K562 (cell line): ENCODE measurements around the gene POLR3GL. TPM values are rescaled to one million over a fixed set of nuclear protein-coding genes. Genes with fewer than 3 reads are reported as not detected.

ENCODE experiments used
- CBX5 ChIP-seq: IDR thresholded peaks from 2 replicates; pipeline ENCODE4 v1.6.1; 2014; ENCODE audit warnings: low read depth, borderline replicate concordance
- CLOCK ChIP-seq: fragments of 250-450 bp; sonication (Bioruptor Pico); IDR thresholded peaks from 2 replicates; pipeline ENCODE4 v1.4.0; 2020; ENCODE audit warnings: mild to moderate bottlenecking, moderate library complexity, borderline replicate concordance
- E2F8 ChIP-seq: fragments of 450-650 bp; IDR thresholded peaks from 2 replicates; pipeline ENCODE4 v1.7.1; 2018; ENCODE audit warnings: mild to moderate bottlenecking, low read depth; ENCODE audit not compliant: partially characterized antibody
- FOXP1 ChIP-seq: sonication (generic); formaldehyde crosslinking; IDR thresholded peaks from 2 replicates; pipeline ENCODE4 v1.8.0; 2022; ENCODE audit warnings: mild to moderate bottlenecking, missing genetic modification reagents
- HDGF ChIP-seq: fragments of 450-650 bp; IDR thresholded peaks from 2 replicates; pipeline ENCODE4 v1.6.1; 2016
- HNRNPL ChIP-seq: fragments of 200-400 bp; formaldehyde crosslinking; IDR thresholded peaks from 2 replicates; pipeline ENCODE4 v1.6.1; 2017; ENCODE audit warnings: low read depth, mild to moderate bottlenecking, low read length
- LEF1 ChIP-seq: fragments of 450-650 bp; IDR thresholded peaks from 2 replicates; pipeline ENCODE4 v1.6.1; 2016; ENCODE audit warnings: mild to moderate bottlenecking
- NR2C1 ChIP-seq, 2 experiments: fragments of 450-650 bp; IDR thresholded peaks; 2 replicates each; pipeline ENCODE4 v1.6.1; 2017; ENCODE audit warnings: mild to moderate bottlenecking in 2 of 2, antibody characterized with exemption in 1 of 2, inconsistent platforms in 1 of 2, missing compliant biosample characterization in 1 of 2, missing genetic modification characterization in 1 of 2
- NR2C2 ChIP-seq, 2 experiments: fragments of 200-800 bp in 1 of 2; sonication (Bioruptor generic) in 1 of 2; sonication (generic) in 1 of 2; formaldehyde crosslinking in 1 of 2; IDR thresholded peaks; 2 replicates each; pipeline versions ENCODE4 v1.6.1 to v1.8.0; 2016 to 2022; ENCODE audit warnings: mild to moderate bottlenecking in 1 of 2, missing compliant biosample characterization in 1 of 2, missing genetic modification characterization in 1 of 2, missing genetic modification reagents in 1 of 2
- POLR2G ChIP-seq: fragments of 200-400 bp; formaldehyde crosslinking; IDR thresholded peaks from 2 replicates; pipeline ENCODE4 v1.6.1; 2017; ENCODE audit warnings: low read depth, mild to moderate bottlenecking, antibody characterized with exemption, low read length, moderate library complexity
- RB1 ChIP-seq: fragments of 450-650 bp; IDR thresholded peaks from 2 replicates; pipeline ENCODE4 v1.6.1; 2017; ENCODE audit warnings: low read depth, mild to moderate bottlenecking
- RBM17 ChIP-seq: fragments of 200-400 bp; formaldehyde crosslinking; IDR thresholded peaks from 2 replicates; pipeline ENCODE4 v1.6.1; 2017; ENCODE audit warnings: low read depth, mild to moderate bottlenecking, low read length, borderline replicate concordance
- RFX7 ChIP-seq: fragments of 250-450 bp; sonication (Bioruptor Pico); IDR thresholded peaks from 2 replicates; pipeline ENCODE4 v1.5.1; 2021; ENCODE audit warnings: mild to moderate bottlenecking
- RUNX1 ChIP-seq: sonication (generic); IDR thresholded peaks from 2 replicates; pipeline ENCODE4 v1.6.1; 2016; ENCODE audit warnings: antibody characterized with exemption, low read depth
- SMAD3 ChIP-seq: fragments of 450-650 bp; formaldehyde crosslinking; conservative IDR thresholded peaks from 2 replicates; pipeline ENCODE4 v1.4.0; 2020; ENCODE audit warnings: mild to moderate bottlenecking
- SMARCE1 ChIP-seq: fragments of 450-650 bp; IDR thresholded peaks from 2 replicates; pipeline ENCODE4 v1.7.1; 2016; ENCODE audit warnings: mild to moderate bottlenecking
- SREBF2 ChIP-seq: sonication (generic); formaldehyde crosslinking; IDR thresholded peaks from 2 replicates; pipeline ENCODE4 v1.4.0; 2020; ENCODE audit warnings: mild to moderate bottlenecking, missing genetic modification reagents
- YBX1 ChIP-seq: fragments of 450-650 bp; IDR thresholded peaks from 2 replicates; pipeline ENCODE4 v1.7.1; 2016; ENCODE audit warnings: mild to moderate bottlenecking
- ZNF23 ChIP-seq: fragments of 250-450 bp; sonication (Bioruptor Pico); IDR thresholded peaks from 2 replicates; pipeline ENCODE4 v1.4.0; 2020; ENCODE audit warnings: mild to moderate bottlenecking
- ZNF239 ChIP-seq: fragments of 250-450 bp; sonication (Bioruptor Pico); IDR thresholded peaks from 2 replicates; pipeline ENCODE4 v1.4.0; 2020; ENCODE audit warnings: mild to moderate bottlenecking
- ZNF354B ChIP-seq: fragments of 250-450 bp; sonication (Bioruptor Pico); IDR thresholded peaks from 2 replicates; pipeline ENCODE4 v1.4.0; 2020
- ZNF384 ChIP-seq: IDR thresholded peaks from 2 replicates; pipeline ENCODE4 v1.6.1; 2012; ENCODE audit warnings: low read depth, low read length, improper control_type of control experiment
- ZNF584 ChIP-seq: fragments of 200-800 bp; sonication (Bioruptor generic); IDR thresholded peaks from 2 replicates; pipeline ENCODE4 v1.6.1; 2016; ENCODE audit warnings: low read depth, mild to moderate bottlenecking, missing genetic modification characterization, missing compliant biosample characterization
- polyA plus RNA-seq, 8 experiments: library from polyadenylated mRNA; depleted of rRNA in 4 of 8; stranded (reverse) in 5 of 8; unstranded in 3 of 8; fragments of >200 nt; fragmentation: Nextera tagmentation in 2 of 8; fragmentation: Illumina TruSeq in 1 of 8; extraction: Ambion mirVana in 2 of 8; extraction: Trizol in 1 of 8; gene quantifications; 2 replicates each; pipeline versions ENCODE4 v1.2.1 to v1.2.3, GENCODE V29; 2011 to 2014; ENCODE audit warnings: inconsistent platforms in 1 of 8, missing spikeins in 1 of 8
- total RNA-seq, 7 experiments: library from RNA; depleted of rRNA in 6 of 7; stranded (reverse); fragments of >200 nt in 6 of 7; fragmentation: Illumina TruSeq in 2 of 7; extraction: Trizol in 2 of 7; gene quantifications; 2 replicates each; pipeline versions ENCODE4 v1.2.1 to v1.2.3, GENCODE V29; 2011 to 2021; ENCODE audit warnings: low replicate concordance in 1 of 7

Gene POLR3GL
- total and polyA plus RNA-seq, 9 of the 15 experiments (the other 6 are each of a cell fraction or from before 2014, with no cell fraction given), result 14.6 to 48.4 (median 38.2) TPM

- TF ChIP-seq SREBF2 (CRISPR knock-in tag) (no peak), YBX1 (no peak), ZNF384 (no peak), RBM17 (no peak), CLOCK (no peak), FOXP1 (CRISPR knock-in tag) (no peak), LEF1 (no peak), RUNX1 (no peak), E2F8 (no peak), NR2C2 (CRISPR knock-in tag; IDR thresholded peaks at IDR 0.05) (no peak), NR2C2 (tag; IDR thresholded peaks at IDR 0.05) (peak; percentile 27; the same call in 1 of the 2 replicates), RFX7 (CRISPR knock-in tag) (peak; percentile 11; the same call in 1 of the 2 replicates), RB1 (no peak), SMAD3 (CRISPR knock-in tag) (no peak), HNRNPL (no peak), ZNF23 (CRISPR knock-in tag) (no peak), NR2C1 (IDR thresholded peaks at IDR 0.05) (no peak), NR2C1 (tag; IDR thresholded peaks at IDR 0.05) (no peak), ZNF354B (CRISPR knock-in tag) (no peak), ZNF584 (CRISPR knock-in tag) (no peak), HDGF (no peak), CBX5 (no peak), ZNF239 (CRISPR knock-in tag) (no peak), SMARCE1 (no peak), POLR2G (peak; percentile 65)
Observed at GRCh38 chr1:145992958-145993617, 28.6 kb downstream of the POLR3GL start (continued).
